ENCODE data around the gene GNG10. TPM values are rescaled to one million over a fixed set of nuclear protein-coding genes. Genes with fewer than 3 reads are reported as not detected.

GNG10 gene
- total RNA-seq, 2 experiments from 2014 or later = 14.5 to 15.4 TPM

DNA sequence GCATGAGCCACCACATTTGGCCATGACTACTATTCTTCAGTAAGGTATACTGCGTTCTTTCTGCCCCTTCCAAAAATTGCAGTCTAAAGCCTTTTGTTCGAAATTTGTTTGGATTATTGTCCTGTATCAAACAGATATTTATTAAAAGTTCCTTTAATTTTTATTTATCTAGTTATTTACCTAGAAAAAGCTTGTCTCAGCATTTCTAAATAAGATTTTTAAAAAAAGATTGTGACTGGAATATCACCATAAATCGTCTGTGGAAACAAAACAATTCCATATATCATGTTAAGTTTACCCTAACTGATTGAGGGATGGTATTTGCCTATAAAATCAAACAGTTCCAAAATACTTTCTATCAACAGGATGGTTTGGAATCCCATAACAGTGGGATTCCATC, 14.7 kb downstream of the GNG10 start:
- CTCF ChIA-PET = interaction anchor here (1.6 kb wide), 1 partner anchor 15 kb away, joined by 4 read pairs; no protein-coding TSS in a partner anchor
- H3K36me3 Mint-ChIP-seq (ENCODE audit: low read depth) = peaks cover 31% of the 10 kb centered on the region
- no peak overlapping the region for H3K4me3 Mint-ChIP-seq
- ATAC-seq (no peak), DNase-seq (no peak)
- H3K27me3 Mint-ChIP-seq = no peaks in the 10 kb centered on the region
- POLR2A ChIA-PET = no interaction called here
- H3K4me1 Mint-ChIP-seq = no peaks in the 10 kb centered on the region
- H3K27ac Mint-ChIP-seq = no peak overlapping the region
- intact Hi-C loops (cut with DNase I, micrococcal nuclease) = no loop called here
- no peaks in the 10 kb centered on the region for H3K9me3 Mint-ChIP-seq (ENCODE audit: low read depth)

DNA sequence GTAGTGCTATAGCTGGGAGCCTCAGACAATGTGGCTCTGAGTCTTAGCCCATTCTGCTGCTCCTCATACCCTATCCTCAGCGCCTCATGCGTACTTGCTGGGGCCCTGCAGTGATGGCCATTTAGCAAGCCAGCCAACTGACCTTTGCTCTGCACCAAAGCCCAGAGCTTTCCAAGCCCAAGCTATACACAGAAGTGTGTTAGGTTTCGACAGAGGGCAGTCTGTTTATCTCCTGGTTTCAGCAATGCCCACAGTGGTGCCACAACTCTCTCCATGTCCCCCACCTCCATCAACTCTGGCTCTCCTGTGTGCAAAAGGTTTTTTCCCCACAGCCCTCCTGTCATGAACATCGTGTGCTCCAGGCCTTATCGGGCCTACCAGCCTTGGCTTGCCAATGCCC, 16.9 kb downstream of the GNG10 start:
- H3K9me3 Mint-ChIP-seq (ENCODE audit: low read depth) = no peaks in the 10 kb centered on the region
- ATAC-seq (no peak), DNase-seq (no peak)
- ChIA-PET POLR2A (no interaction called here), CTCF (no interaction called here)
- no peak overlapping the region for H3K4me3 Mint-ChIP-seq
- H3K27me3 Mint-ChIP-seq = no peaks in the 10 kb centered on the region
- no peak overlapping the region for H3K27ac Mint-ChIP-seq
- intact Hi-C loops (cut with DNase I, micrococcal nuclease) = no loop called here
- H3K4me1 Mint-ChIP-seq = no peaks in the 10 kb centered on the region
- H3K36me3 Mint-ChIP-seq (ENCODE audit: low read depth) = peaks cover 29% of the 10 kb centered on the region

DNA sequence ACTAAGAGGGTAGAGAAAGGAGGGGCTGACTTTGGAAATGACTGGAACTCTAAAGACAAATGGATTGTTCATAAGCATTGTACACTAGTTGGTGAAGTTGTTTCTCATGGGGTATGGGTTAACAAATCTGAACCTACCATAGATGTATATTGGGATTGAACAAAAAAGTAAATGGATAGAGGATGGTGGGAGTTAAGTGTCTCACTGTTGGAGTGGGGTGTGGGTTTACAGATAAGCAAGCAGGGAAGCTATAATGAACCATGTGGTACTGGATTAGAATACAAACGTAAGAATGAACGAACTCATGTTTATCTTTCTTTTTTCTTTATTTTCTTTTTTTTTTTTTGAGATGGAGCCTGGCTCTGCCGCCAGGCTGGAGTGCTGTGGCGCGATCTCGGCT, 17.8 kb downstream of the GNG10 start:
- H3K9me3 Mint-ChIP-seq (ENCODE audit: low read depth) = no peaks in the 10 kb centered on the region
- ChIA-PET POLR2A (no interaction called here), CTCF (interaction anchor here (1.4 kb wide), 1 partner anchor 11 kb away, joined by 5 read pairs; no protein-coding TSS in a partner anchor)
- intact Hi-C loops (cut with DNase I, micrococcal nuclease) = no loop called here
- no peak overlapping the region for H3K4me3 Mint-ChIP-seq
- DNase-seq (no peak), ATAC-seq (no peak)
- H3K27ac Mint-ChIP-seq = no peak overlapping the region
- H3K36me3 Mint-ChIP-seq (ENCODE audit: low read depth) = peaks cover 28% of the 10 kb centered on the region
- H3K27me3 Mint-ChIP-seq = no peaks in the 10 kb centered on the region
- H3K4me1 Mint-ChIP-seq = no peaks in the 10 kb centered on the region

DNA sequence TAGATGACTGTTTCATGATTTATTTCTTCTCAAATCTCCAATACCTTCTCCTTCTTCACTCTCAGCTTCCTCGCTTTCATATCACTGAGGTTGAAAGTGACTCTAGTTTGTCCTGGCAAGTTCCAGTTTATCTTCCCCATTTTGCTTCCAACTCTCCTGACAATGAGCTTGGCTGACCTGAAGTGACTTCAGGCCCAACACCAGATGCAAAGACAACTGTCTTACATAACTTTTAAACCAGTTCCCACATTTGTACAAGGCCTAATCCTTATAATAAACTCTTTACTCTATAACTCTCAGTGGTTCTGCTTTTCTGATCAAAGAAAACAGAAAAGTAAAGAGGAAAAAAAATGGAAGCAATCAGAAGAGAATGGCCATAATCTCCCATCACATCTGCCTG, 22.0 kb downstream of the GNG10 start:
- H3K4me3 Mint-ChIP-seq = no peak overlapping the region
- peaks cover 11% of the 10 kb centered on the region for H3K36me3 Mint-ChIP-seq (ENCODE audit: low read depth)
- DNase-seq (no peak), ATAC-seq (no peak)
- no peak overlapping the region for H3K27ac Mint-ChIP-seq
- ChIA-PET POLR2A (no interaction called here), CTCF (no interaction called here)
- H3K27me3 Mint-ChIP-seq = no peaks in the 10 kb centered on the region
- intact Hi-C loops (cut with DNase I, micrococcal nuclease) = no loop called here
- H3K4me1 Mint-ChIP-seq = no peaks in the 10 kb centered on the region
- no peaks in the 10 kb centered on the region for H3K9me3 Mint-ChIP-seq (ENCODE audit: low read depth)

DNA sequence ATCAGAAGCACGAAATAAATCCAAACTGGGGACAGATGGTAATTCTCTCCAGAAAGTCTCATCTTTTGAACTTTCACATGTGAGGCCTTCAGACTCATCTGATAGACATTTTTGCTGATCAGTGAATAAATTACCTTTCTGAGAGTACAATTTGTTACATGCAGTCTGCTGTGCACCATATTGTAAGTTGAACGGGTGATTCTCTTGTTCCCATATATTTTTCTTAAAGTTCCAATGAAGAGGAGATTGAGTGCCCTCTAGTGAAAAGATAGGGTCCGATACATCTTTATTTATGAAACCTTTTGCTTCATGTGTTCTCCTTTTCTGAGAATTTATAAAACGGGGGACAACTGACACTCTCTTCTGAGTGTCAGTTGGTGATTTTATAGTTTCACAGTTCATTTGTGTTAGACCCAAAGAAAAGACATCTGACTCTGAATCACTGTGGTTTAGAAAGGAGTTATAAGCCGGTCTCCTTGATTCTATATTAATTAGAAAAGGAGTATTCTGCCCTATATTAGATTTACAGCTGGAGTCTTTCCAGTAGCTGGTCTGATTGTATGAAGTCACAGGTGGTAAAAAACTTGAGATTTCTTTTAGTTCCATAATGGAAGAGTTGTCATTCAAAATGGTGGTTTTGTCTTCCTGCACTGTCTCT, 30.4 kb downstream of the GNG10 start:
- intact Hi-C loops (cut with DNase I, micrococcal nuclease) = loop anchor here (1.0 to 2.0 kb wide), 2 partner anchors 94 to 95 kb away; no protein-coding TSS in a partner anchor
- Mint-ChIP-seq H3K4me3 (no peak overlapping the region), H3K9me3 (ENCODE audit: low read depth) (no peaks in the 10 kb centered on the region), H3K4me1 (peaks cover 2% of the 10 kb centered on the region), H3K27ac (no peak overlapping the region), H3K27me3 (no peaks in the 10 kb centered on the region), H3K36me3 (ENCODE audit: low read depth) (peaks cover 3% of the 10 kb centered on the region)
- POLR2A ChIA-PET = no interaction called here
- DNase-seq (no peak), ATAC-seq (no peak)
- CTCF ChIA-PET = interaction anchor here (1.2 to 1.6 kb wide), 3 partner anchors 9 to 94 kb away, joined by 3 to 5 read pairs (median 4); no protein-coding TSS in a partner anchor

DNA sequence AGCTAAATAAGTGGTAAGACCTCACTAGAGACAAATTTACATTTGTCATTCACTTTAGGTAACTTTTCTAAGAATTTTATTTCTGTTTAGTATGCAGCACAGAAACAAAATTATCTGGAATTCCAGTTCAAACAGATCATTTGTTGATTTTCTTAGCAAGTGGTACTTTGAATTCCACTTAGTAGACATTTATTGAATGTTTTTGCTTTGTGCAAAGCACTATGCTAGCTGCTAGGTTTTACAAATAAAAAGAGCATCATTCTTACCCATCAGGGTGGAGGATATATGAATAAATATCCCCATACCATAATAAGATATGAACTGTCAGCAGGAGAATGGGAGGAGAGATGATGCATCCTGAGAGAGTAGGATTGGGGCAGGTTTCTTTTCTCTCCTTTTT, 35.4 kb downstream of the GNG10 start:
- CTCF ChIA-PET = no interaction called here
- no peak for ATAC-seq
- Mint-ChIP-seq H3K9me3 (ENCODE audit: low read depth) (no peaks in the 10 kb centered on the region), H3K27ac (no peak overlapping the region), H3K4me1 (no peaks in the 10 kb centered on the region), H3K36me3 (ENCODE audit: low read depth) (peaks cover 10% of the 10 kb centered on the region), H3K27me3 (no peaks in the 10 kb centered on the region), H3K4me3 (no peak overlapping the region)
- no peak for DNase-seq
- POLR2A ChIA-PET = no interaction called here
- intact Hi-C loops (cut with DNase I, micrococcal nuclease) = no loop called here

DNA sequence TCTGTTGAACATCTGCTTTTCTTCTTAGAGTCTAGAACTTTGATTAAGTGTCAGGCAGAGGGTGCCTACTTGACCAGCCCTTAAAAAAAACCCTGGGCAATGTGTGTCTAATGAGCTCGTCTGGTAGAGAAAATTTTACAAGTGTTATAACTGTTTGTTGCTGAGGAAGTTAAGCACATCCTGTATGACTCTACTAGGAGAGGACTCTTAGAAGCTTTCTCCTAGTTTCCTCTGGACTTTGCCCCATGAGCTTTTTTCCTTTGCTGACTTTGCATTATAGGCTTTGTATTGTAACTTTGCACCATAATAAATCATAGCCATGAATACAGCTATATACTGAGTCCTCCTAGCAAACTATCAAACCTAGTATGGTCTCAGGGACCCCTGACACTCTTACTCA, 39.4 kb downstream of the GNG10 start:
- Mint-ChIP-seq H3K4me1 (no peaks in the 10 kb centered on the region), H3K4me3 (no peak overlapping the region), H3K27ac (no peak overlapping the region), H3K36me3 (ENCODE audit: low read depth) (peaks cover 10% of the 10 kb centered on the region), H3K9me3 (ENCODE audit: low read depth) (no peaks in the 10 kb centered on the region), H3K27me3 (no peaks in the 10 kb centered on the region)
- no peak for DNase-seq
- intact Hi-C loops (cut with DNase I, micrococcal nuclease) = no loop called here
- CTCF ChIA-PET = interaction anchor here (0.6 to 1.6 kb wide), 3 partner anchors 13 to 374 kb away, joined by 3 to 6 read pairs (median 3); no protein-coding TSS in a partner anchor
- no peak for ATAC-seq
- POLR2A ChIA-PET = no interaction called here

DNA sequence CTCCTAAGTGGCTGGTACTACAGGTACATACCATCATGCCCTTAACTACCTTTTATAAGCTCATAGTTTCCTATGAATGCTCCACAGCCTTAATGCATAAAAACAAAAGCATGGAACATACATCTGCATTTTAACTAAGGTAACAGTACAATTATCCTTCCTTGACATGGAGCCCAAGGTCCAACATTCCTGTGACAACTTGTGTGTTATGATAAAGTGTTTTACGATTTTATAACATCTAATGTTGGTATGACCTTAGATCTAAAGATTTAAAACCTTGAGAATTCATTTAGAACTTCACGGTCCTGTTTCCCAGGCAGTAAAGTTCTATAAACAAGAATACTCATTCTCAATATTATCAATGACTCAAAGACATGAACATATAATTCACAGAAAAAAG, 43.1 kb downstream of the GNG10 start:
- ChIA-PET POLR2A (no interaction called here), CTCF (interaction anchor here (1.3 kb wide), 1 partner anchor 107 kb away, joined by 3 read pairs; no protein-coding TSS in a partner anchor)
- ATAC-seq = no peak
- no peak for DNase-seq
- Mint-ChIP-seq H3K9me3 (ENCODE audit: low read depth) (no peaks in the 10 kb centered on the region), H3K36me3 (ENCODE audit: low read depth) (no peaks in the 10 kb centered on the region), H3K27ac (no peak overlapping the region), H3K4me3 (no peak overlapping the region), H3K4me1 (no peaks in the 10 kb centered on the region), H3K27me3 (no peaks in the 10 kb centered on the region)
- intact Hi-C loops (cut with DNase I, micrococcal nuclease) = no loop called here

DNA sequence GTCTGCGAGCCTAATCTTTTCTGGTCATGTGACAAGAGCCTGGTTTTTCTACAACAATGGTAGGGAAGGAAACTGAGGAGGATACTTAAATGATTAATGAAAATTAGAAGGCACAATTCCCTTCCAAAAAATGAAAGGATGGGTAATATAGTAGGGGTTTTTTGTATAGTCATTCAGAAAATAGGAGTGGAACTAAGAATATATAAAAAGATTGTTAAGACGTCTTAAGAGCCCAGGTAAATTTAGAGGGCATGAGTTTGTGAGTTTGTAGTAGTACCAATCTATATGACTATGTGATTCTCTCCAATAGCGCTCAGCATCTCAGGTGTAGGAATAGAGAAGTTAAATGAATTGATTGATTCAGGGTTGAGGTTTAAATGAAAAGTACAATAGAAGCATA, 50.1 kb downstream of the GNG10 start:
- ATAC-seq = no peak
- Mint-ChIP-seq H3K27ac (no peak overlapping the region), H3K36me3 (ENCODE audit: low read depth) (no peaks in the 10 kb centered on the region), H3K4me1 (no peaks in the 10 kb centered on the region), H3K27me3 (no peaks in the 10 kb centered on the region), H3K4me3 (no peak overlapping the region), H3K9me3 (ENCODE audit: low read depth) (no peaks in the 10 kb centered on the region)
- intact Hi-C loops (cut with DNase I, micrococcal nuclease) = no loop called here
- POLR2A ChIA-PET = no interaction called here
- no peak for DNase-seq
- CTCF ChIA-PET = interaction anchor here (1.6 kb wide), 1 partner anchor 8 kb away, joined by 3 read pairs; no protein-coding TSS in a partner anchor

DNA sequence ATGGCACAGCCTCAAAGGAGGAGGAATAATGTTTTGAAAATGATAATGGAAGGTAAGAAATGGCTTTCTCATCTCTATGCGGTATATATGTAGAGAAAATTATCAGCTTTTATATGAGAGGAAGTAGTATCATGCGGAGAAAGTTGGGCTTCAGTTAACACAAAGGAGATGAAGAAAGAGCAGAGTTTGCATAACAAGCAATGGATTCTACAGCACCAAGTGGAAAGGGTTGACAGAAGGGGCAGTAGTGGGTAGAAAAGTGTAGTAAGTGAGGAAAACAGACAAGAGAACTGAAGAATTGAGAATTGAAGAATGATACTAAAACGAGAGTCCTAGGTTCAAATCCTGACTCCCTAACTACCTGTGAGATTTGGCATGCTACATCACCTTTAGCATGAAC, 51.0 kb downstream of the GNG10 start:
- ATAC-seq = no peak
- DNase-seq = no peak
- ChIA-PET POLR2A (no interaction called here), CTCF (interaction anchor here (1.6 kb wide), 1 partner anchor 9 kb away, joined by 3 read pairs; no protein-coding TSS in a partner anchor)
- Mint-ChIP-seq H3K9me3 (ENCODE audit: low read depth) (no peaks in the 10 kb centered on the region), H3K27ac (no peak overlapping the region), H3K27me3 (no peaks in the 10 kb centered on the region), H3K4me3 (no peak overlapping the region), H3K36me3 (ENCODE audit: low read depth) (no peaks in the 10 kb centered on the region), H3K4me1 (no peaks in the 10 kb centered on the region)
- intact Hi-C loops (cut with DNase I, micrococcal nuclease) = no loop called here

DNA sequence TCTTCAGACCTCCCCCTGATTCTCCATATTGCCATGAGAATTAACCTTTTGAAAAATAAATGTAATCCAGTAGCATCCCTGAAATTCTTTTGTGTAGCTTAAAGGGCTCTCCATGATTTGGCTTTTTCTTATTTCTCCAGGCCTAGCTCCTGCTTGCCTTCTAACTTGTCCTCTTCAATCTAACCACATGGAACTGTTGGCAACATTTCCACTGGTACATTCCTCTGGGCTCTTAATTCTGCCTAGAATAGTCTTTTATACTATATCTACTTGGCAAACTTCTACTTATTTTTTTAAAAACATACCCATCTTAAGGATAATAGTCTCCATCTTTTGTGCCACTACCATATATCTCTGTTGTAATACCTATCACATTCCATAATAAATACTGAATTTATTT, 54.1 kb downstream of the GNG10 start:
- POLR2A ChIA-PET = no interaction called here
- Mint-ChIP-seq H3K9me3 (ENCODE audit: low read depth) (no peaks in the 10 kb centered on the region), H3K4me1 (no peaks in the 10 kb centered on the region), H3K36me3 (ENCODE audit: low read depth) (no peaks in the 10 kb centered on the region), H3K27ac (no peak overlapping the region), H3K27me3 (no peaks in the 10 kb centered on the region), H3K4me3 (no peak overlapping the region)
- intact Hi-C loops (cut with DNase I, micrococcal nuclease) = no loop called here
- DNase-seq (no peak), ATAC-seq (no peak)
- CTCF ChIA-PET = no interaction called here

DNA sequence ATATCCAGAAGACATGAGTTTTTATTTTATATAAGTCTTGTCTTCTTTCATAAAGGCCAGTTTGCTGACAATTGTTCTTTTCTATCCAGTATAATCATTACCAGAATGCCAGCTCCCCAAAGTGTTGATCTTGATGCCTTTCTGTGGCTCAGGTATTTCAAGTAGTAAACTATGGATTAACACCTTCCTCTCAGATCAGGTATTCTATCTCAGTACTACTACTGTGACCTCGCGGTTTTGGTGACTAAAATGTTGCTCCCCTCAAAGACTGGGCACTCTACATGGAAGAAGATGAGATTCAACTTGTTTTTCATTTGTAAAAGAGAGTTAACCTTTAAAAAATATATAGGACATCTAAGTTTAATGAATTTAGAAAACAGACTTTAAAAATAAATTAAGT, 58.1 kb downstream of the GNG10 start:
- H3K27me3 Mint-ChIP-seq = no peaks in the 10 kb centered on the region
- H3K9me3 Mint-ChIP-seq (ENCODE audit: low read depth) = no peaks in the 10 kb centered on the region
- ATAC-seq = peak; percentile 39
- H3K36me3 Mint-ChIP-seq (ENCODE audit: low read depth) = no peaks in the 10 kb centered on the region
- no peak overlapping the region for H3K27ac Mint-ChIP-seq
- POLR2A ChIA-PET = no interaction called here
- H3K4me1 Mint-ChIP-seq = no peaks in the 10 kb centered on the region
- DNase-seq = no peak
- no peak overlapping the region for H3K4me3 Mint-ChIP-seq
- intact Hi-C loops (cut with DNase I, micrococcal nuclease) = no loop called here
- CTCF ChIA-PET = no interaction called here

All from activated CD4-positive, alpha-beta T cell treated with anti-CD3 and anti-CD28 coated beads for 36 hours (primary cell).